SK-N-SH (cell line): ENCODE results near the gene DENND2C. TPM values are rescaled to one million over a fixed set of nuclear protein-coding genes. Genes with fewer than 3 reads are reported as not detected.

Experiments used
- CTCF ChIA-PET: fragments of 300-600, 350-600 bp; formaldehyde crosslinking; extraction: SDS; loops from one replicate; lab custom pipeline; 2021; lab: Yijun Ruan, JAX
- POLR2A ChIA-PET: fragments of 350-600 bp; sonication (Branson Sonifier 250); formaldehyde crosslinking; extraction: SDS; loops from one replicate; lab custom pipeline; 2020; ENCODE audit warnings: antibody characterized with exemption, inconsistent platforms; lab: Yijun Ruan, JAX
- DNase-seq: peaks from one replicate; pipeline ENCODE4 v3.0.0; 2012
- H2AFZ ChIP-seq: fragments of 200-600 bp; sonication (generic); 2 replicates; pipeline ENCODE4 v1.8.1; 2016; ENCODE audit warnings: antibody characterized with exemption, mild to moderate bottlenecking, low read depth
- H3F3A ChIP-seq: fragments of 200-600 bp; sonication (generic); replicated peaks from 2 replicates; pipeline ENCODE3; 2016; ENCODE audit warnings: antibody characterized with exemption, mild to moderate bottlenecking; ENCODE audit not compliant: insufficient read depth
- H3K27ac ChIP-seq, 2 experiments: fragments of 200-500 bp in 1 of 2; fragments of 200-600 bp in 1 of 2; sonication (Bioruptor generic) in 1 of 2; sonication (generic), shearing (Covaris generic) in 1 of 2; 2 replicates each; pipeline versions ENCODE4 v1.5.1 to v1.6.1; 2014 to 2016; ENCODE audit warnings: low read depth in 2 of 2, inconsistent platforms in 1 of 2, low read length in 1 of 2, mild to moderate bottlenecking in 1 of 2, mixed read lengths in 1 of 2
- H3K27me3 ChIP-seq: fragments of 200-600 bp; sonication (generic), shearing (Covaris generic); 2 replicates; pipeline ENCODE4 v1.6.1; 2016; ENCODE audit warnings: mixed run types; ENCODE audit not compliant: insufficient read depth
- H3K36me3 ChIP-seq, 2 experiments: fragments of 200-500 bp in 1 of 2; fragments of 200-600 bp in 1 of 2; sonication (Bioruptor generic) in 1 of 2; sonication (generic) in 1 of 2; replicated peaks in 1 of 2; 2 replicates each; pipeline versions ENCODE3 to v1.5.1; 2014 to 2016; ENCODE audit warnings: low read length in 1 of 2, mild to moderate bottlenecking in 1 of 2; ENCODE audit not compliant: insufficient read depth in 2 of 2, control insufficient read depth in 1 of 2
- H3K4me1 ChIP-seq, 2 experiments: fragments of 200-500 bp in 1 of 2; fragments of 200-600 bp in 1 of 2; sonication (Bioruptor generic) in 1 of 2; sonication (generic), shearing (Covaris generic) in 1 of 2; 2 replicates each; pipeline versions ENCODE4 v1.5.1 to v1.6.1; 2014 to 2016; ENCODE audit warnings: low read depth in 1 of 2, low read length in 1 of 2, mixed run types in 1 of 2; ENCODE audit not compliant: insufficient read depth in 2 of 2, control insufficient read depth in 1 of 2
- H3K4me2 ChIP-seq: fragments of 200-600 bp; sonication (generic), shearing (Covaris generic); 2 replicates; pipeline ENCODE4 v1.6.1; 2017; ENCODE audit warnings: mixed run types
- H3K4me3 ChIP-seq, 2 experiments: fragments of 200-500 bp in 1 of 2; fragments of 200-600 bp in 1 of 2; sonication (Bioruptor generic) in 1 of 2; sonication (generic), shearing (Covaris generic) in 1 of 2; 2 replicates each; pipeline versions ENCODE4 v1.5.1 to v1.8.1; 2014 to 2016; ENCODE audit warnings: low read depth in 2 of 2, inconsistent platforms in 1 of 2, low read length in 1 of 2, mild to moderate bottlenecking in 1 of 2, mixed read lengths in 1 of 2, moderate library complexity in 1 of 2
- H3K79me2 ChIP-seq: fragments of 200-600 bp; sonication (generic); 2 replicates; pipeline ENCODE4 v1.8.1; 2017; ENCODE audit warnings: mild to moderate bottlenecking; ENCODE audit not compliant: insufficient read depth
- H3K9ac ChIP-seq: fragments of 200-600 bp; sonication (generic); 2 replicates; pipeline ENCODE4 v1.6.1; 2017; ENCODE audit warnings: mixed run types
- H3K9me2 ChIP-seq: fragments of 200-600 bp; sonication (generic); 2 replicates; pipeline ENCODE4 v1.6.1; 2017; ENCODE audit warnings: mixed run types
- H3K9me3 ChIP-seq: fragments of 200-600 bp; sonication (generic); 2 replicates; pipeline ENCODE4 v1.6.1; 2017; ENCODE audit warnings: mixed run types, mild to moderate bottlenecking, moderate library complexity
- H4K20me1 ChIP-seq: fragments of 200-600 bp; sonication (generic); 2 replicates; pipeline ENCODE4 v1.6.1; 2017; ENCODE audit warnings: mild to moderate bottlenecking, mixed run types; ENCODE audit not compliant: insufficient read depth
- CHD2 ChIP-seq: fragments of 150-350 bp; IDR thresholded peaks from 2 replicates; pipeline ENCODE4 v1.6.1; 2018; ENCODE audit warnings: low read length; ENCODE audit not compliant: partially characterized antibody
- EZH2phosphoT487 ChIP-seq: fragments of 200-600 bp; sonication (generic); IDR thresholded peaks from 2 replicates; pipeline ENCODE4 v1.6.1; 2017; ENCODE audit warnings: low read depth, mixed run types, mild to moderate bottlenecking, antibody characterized with exemption, moderate library complexity, borderline replicate concordance
- FOSL2 ChIP-seq: IDR thresholded peaks from 2 replicates; pipeline ENCODE4 v1.4.0; 2012; ENCODE audit warnings: low read depth, mild to moderate bottlenecking, moderate library complexity, borderline replicate concordance
- FOXJ3 ChIP-seq: sonication (generic); formaldehyde crosslinking; IDR thresholded peaks from 2 replicates; pipeline ENCODE4 v1.5.1; 2020; ENCODE audit warnings: mild to moderate bottlenecking, missing genetic modification reagents
- FOXM1 ChIP-seq: IDR thresholded peaks from 2 replicates; pipeline ENCODE4 v1.4.0; 2012; ENCODE audit warnings: low read depth, mild to moderate bottlenecking
- GABPA ChIP-seq: IDR thresholded peaks from 2 replicates; pipeline ENCODE4 v1.4.0; 2012; ENCODE audit warnings: low read depth, mild to moderate bottlenecking
- MAX ChIP-seq: IDR thresholded peaks from 2 replicates; pipeline ENCODE4 v1.4.0; 2012; ENCODE audit warnings: low read depth
- MEF2A ChIP-seq: IDR thresholded peaks from 2 replicates; pipeline ENCODE4 v1.4.0; 2012; ENCODE audit warnings: low read depth, borderline replicate concordance
- NFIC ChIP-seq: IDR thresholded peaks from 2 replicates; pipeline ENCODE4 v1.4.0; 2012; ENCODE audit warnings: borderline replicate concordance
- PBX3 ChIP-seq: IDR thresholded peaks from 2 replicates; pipeline ENCODE4; 2012
- POLR2AphosphoS5 ChIP-seq: IDR thresholded peaks from 2 replicates; pipeline ENCODE4 v1.6.1; 2012; ENCODE audit warnings: low read depth, low read length
- RAD21 ChIP-seq: IDR thresholded peaks from 2 replicates; pipeline ENCODE4 v1.6.1; 2012; ENCODE audit warnings: mild to moderate bottlenecking, low read length
- RXRA ChIP-seq: IDR thresholded peaks from 2 replicates; pipeline ENCODE4 v1.4.0; 2012; ENCODE audit warnings: low read depth, mild to moderate bottlenecking, borderline replicate concordance
- SIN3A ChIP-seq: IDR thresholded peaks from 2 replicates; pipeline ENCODE4 v1.6.1; 2012; ENCODE audit warnings: low read depth, mild to moderate bottlenecking, low read length, moderate library complexity, borderline replicate concordance
- SMC3 ChIP-seq: IDR thresholded peaks from 2 replicates; pipeline ENCODE4 v1.6.1; 2012; ENCODE audit warnings: low read depth, low read length, improper control_type of control experiment
- TAF1 ChIP-seq: IDR thresholded peaks from 2 replicates; pipeline ENCODE4 v1.6.1; 2012; ENCODE audit warnings: low read depth, mild to moderate bottlenecking, low read length, moderate library complexity, borderline replicate concordance
- TCF12 ChIP-seq: IDR thresholded peaks from 2 replicates; pipeline ENCODE4 v1.4.0; 2012
- ZBTB33 ChIP-seq: IDR thresholded peaks from 2 replicates; pipeline ENCODE4 v1.4.0; 2012; ENCODE audit warnings: low read depth, borderline replicate concordance
- WGBS: methylation state at CpG from one replicate; pipeline ENCODE4 v1.1.6; 2017; ENCODE audit warnings: low lambda C conversion rate; 5-methylcytosine and 5-hydroxymethylcytosine counted together
- polyA plus RNA-seq, 3 experiments: library from polyadenylated mRNA; depleted of rRNA; stranded (reverse); fragments of >200 nt; gene quantifications; 2 replicates each; pipeline ENCODE4 v1.2.3, GENCODE V29; 2012
- TF ChIP-seq, protein P1 (sequence below): fragments of 200-600 bp; sonication (generic); IDR thresholded peaks from 2 replicates; pipeline ENCODE4 v1.6.1; 2017; ENCODE audit warnings: antibody characterized with exemption, mild to moderate bottlenecking, moderate library complexity

Gene DENND2C
- polyA plus RNA-seq, 1 of the 3 experiments (the other 2 are of a cell fraction) = 0.03 TPM

- H3K4me2 ChIP-seq = no peak overlapping the region
- no peak for DNase-seq
- ChIA-PET POLR2A (no interaction called here), CTCF (no interaction called here)
- no peaks in the 10 kb centered on the region for H3K36me3 ChIP-seq
- H3K9me3 ChIP-seq = no peaks in the 10 kb centered on the region
- H3K27me3 ChIP-seq = no peaks in the 10 kb centered on the region; the same call in 1 of the 2 replicates
- TF ChIP-seq TAF1 = no peak
- no peak for TF ChIP-seq ZBTB33
- TF ChIP-seq TCF12 = no peak
- TF ChIP-seq RXRA = no peak
- no peak for TF ChIP-seq NFIC
- no peak for TF ChIP-seq CHD2
- no peak overlapping the region for H2AFZ ChIP-seq
- 83% methylated on average over 1 of the region's 1 CpG for WGBS
- H3K79me2 ChIP-seq = no peaks in the 10 kb centered on the region
- no peak overlapping the region for H3K4me3 ChIP-seq
- no peak overlapping the region for H3K27ac ChIP-seq
- no peaks in the 10 kb centered on the region; a peak in 1 of 4 replicates for H3K4me1 ChIP-seq
- no peaks in the 10 kb centered on the region for H3K9me2 ChIP-seq
- H3F3A ChIP-seq = no peaks in the 10 kb centered on the region
- H3K9ac ChIP-seq = no peak overlapping the region
- no peaks in the 10 kb centered on the region for H4K20me1 ChIP-seq
These were observed 62.6 kb downstream of the DENND2C start for GRCh38 chr1:114607223-114607622.

- H2AFZ ChIP-seq = no peak overlapping the region
- H3K4me3 ChIP-seq = no peak overlapping the region
- no peak overlapping the region for H3K4me2 ChIP-seq
- POLR2A ChIA-PET = no interaction called here
- CTCF ChIA-PET = interaction anchor here (1.7 kb wide), 1 partner anchor 251 kb away, joined by 6 read pairs; no protein-coding TSS in a partner anchor
- no peak for TF ChIP-seq TAF1
- TF ChIP-seq EZH2phosphoT487 = no peak
- no peak for TF ChIP-seq GABPA
- TF ChIP-seq MAX = no peak
- TF ChIP-seq SIN3A = no peak
- no peak for TF ChIP-seq FOXJ3 (CRISPR knock-in tag)
- TF ChIP-seq PBX3 = no peak
- TF ChIP-seq RAD21 = no peak
- TF ChIP-seq FOXM1 = no peak
- TF ChIP-seq, protein P1, sequence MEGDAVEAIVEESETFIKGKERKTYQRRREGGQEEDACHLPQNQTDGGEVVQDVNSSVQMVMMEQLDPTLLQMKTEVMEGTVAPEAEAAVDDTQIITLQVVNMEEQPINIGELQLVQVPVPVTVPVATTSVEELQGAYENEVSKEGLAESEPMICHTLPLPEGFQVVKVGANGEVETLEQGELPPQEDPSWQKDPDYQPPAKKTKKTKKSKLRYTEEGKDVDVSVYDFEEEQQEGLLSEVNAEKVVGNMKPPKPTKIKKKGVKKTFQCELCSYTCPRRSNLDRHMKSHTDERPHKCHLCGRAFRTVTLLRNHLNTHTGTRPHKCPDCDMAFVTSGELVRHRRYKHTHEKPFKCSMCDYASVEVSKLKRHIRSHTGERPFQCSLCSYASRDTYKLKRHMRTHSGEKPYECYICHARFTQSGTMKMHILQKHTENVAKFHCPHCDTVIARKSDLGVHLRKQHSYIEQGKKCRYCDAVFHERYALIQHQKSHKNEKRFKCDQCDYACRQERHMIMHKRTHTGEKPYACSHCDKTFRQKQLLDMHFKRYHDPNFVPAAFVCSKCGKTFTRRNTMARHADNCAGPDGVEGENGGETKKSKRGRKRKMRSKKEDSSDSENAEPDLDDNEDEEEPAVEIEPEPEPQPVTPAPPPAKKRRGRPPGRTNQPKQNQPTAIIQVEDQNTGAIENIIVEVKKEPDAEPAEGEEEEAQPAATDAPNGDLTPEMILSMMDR = no peak
- TF ChIP-seq CHD2 = no peak
- no peak for TF ChIP-seq FOSL2
- TF ChIP-seq SMC3 = no peak
- no peak for TF ChIP-seq POLR2AphosphoS5
- no peak for TF ChIP-seq MEF2A
- TF ChIP-seq, all 33 proteins: peak for 0
- DNase-seq = no peak
- Histone ChIP-seq H3K4me1 (no peaks in the 10 kb centered on the region), H3K27ac (no peak overlapping the region), H3K79me2 (no peaks in the 10 kb centered on the region), H3F3A (no peaks in the 10 kb centered on the region), H3K9me2 (no peaks in the 10 kb centered on the region), H4K20me1 (no peaks in the 10 kb centered on the region), H3K9me3 (no peaks in the 10 kb centered on the region), H3K36me3 (no peaks in the 10 kb centered on the region), H3K9ac (no peak overlapping the region), H3K27me3 (no peaks in the 10 kb centered on the region)
- 10% methylated on average over 1 of the region's 1 CpG for WGBS
These were observed 71.9 kb downstream of the DENND2C start for GRCh38 chr1:114597949-114598348.
